Measurements from ENCODE around the gene KAZALD1. TPM values are rescaled to one million over a fixed set of nuclear protein-coding genes. Genes with fewer than 3 reads are reported as not detected.

KAZALD1 gene
- total RNA-seq, 4 donors from 2014 or later, result 4.0 to 13.5 (median 8.4) TPM

GRCh38 chr10:101047961-101048892 is 13.6 kb upstream of the KAZALD1 start:
- 12 to 14% methylated on average over 62 of the region's 62 CpGs for WGBS, 2 donors

GRCh38 chr10:101050208-101051069 is 11.3 kb upstream of the KAZALD1 start:
- WGBS, 2 donors, result 14 to 16% methylated on average over 28 to 42 of the region's 42 CpGs
- DNase-seq (ENCODE audit: low spot score in 2 of 2), result no peak
- peak overlapping the region in 2 of 4 donors; percentile 10 to 20 for H3K4me3 ChIP-seq

More at GRCh38 chr10:101047961-101048892, 13.6 kb upstream of the KAZALD1 start:
- no peaks in the 10 kb centered on the region for H3K36me3 ChIP-seq
- H3K4me1 ChIP-seq, result peaks cover 0 to 23% (median 8%) of the 10 kb centered on the region in 4 donors
- H3K9me3 ChIP-seq, result no peaks in the 10 kb centered on the region
- TF ChIP-seq POLR2A (IDR thresholded peaks at IDR 0.05) (no peak), EP300 (IDR thresholded peaks at IDR 0.05) (no peak), CTCF (IDR thresholded peaks at IDR 0.05) (no peak)
- no peak overlapping the region for H3K27ac ChIP-seq
- peaks cover 0 to 63% of the 10 kb centered on the region in 2 donors for H3K27me3 ChIP-seq
- no peak overlapping the region for H3K4me3 ChIP-seq
- no peak for DNase-seq (ENCODE audit: low spot score in 2 of 2)

GRCh38 chr10:101052285-101052684 is 9.5 kb upstream of the KAZALD1 start:
- DNase-seq (ENCODE audit: low spot score in 2 of 2), result no peak
- TF ChIP-seq EP300 (IDR thresholded peaks at IDR 0.05), result no peak
- TF ChIP-seq POLR2A (IDR thresholded peaks at IDR 0.05), result no peak
- no peak for TF ChIP-seq CTCF (IDR thresholded peaks at IDR 0.05)
- H3K4me1 ChIP-seq, result peaks cover 0 to 19% (median 6%) of the 10 kb centered on the region in 4 donors

More at GRCh38 chr10:101050208-101051069, 11.3 kb upstream of the KAZALD1 start:
- Histone ChIP-seq H3K36me3 (no peaks in the 10 kb centered on the region), H3K4me1 (peaks cover 0 to 19% (median 6%) of the 10 kb centered on the region in 4 donors), H3K9me3 (no peaks in the 10 kb centered on the region), H3K27ac (no peak overlapping the region), H3K27me3 (peaks cover 0 to 63% of the 10 kb centered on the region in 2 donors)
- TF ChIP-seq POLR2A (IDR thresholded peaks at IDR 0.05) (no peak), CTCF (IDR thresholded peaks at IDR 0.05) (peak; percentile 70 to 81 (median 74)), EP300 (IDR thresholded peaks at IDR 0.05) (no peak)

GRCh38 chr10:101053516-101053915 is 8.3 kb upstream of the KAZALD1 start:
- Histone ChIP-seq H3K9me3 (no peaks in the 10 kb centered on the region), H3K4me1 (peaks cover 0 to 11% (median 6%) of the 10 kb centered on the region in 4 donors), H3K27me3 (peaks cover 0 to 42% of the 10 kb centered on the region in 2 donors), H3K27ac (no peak overlapping the region), H3K4me3 (no peak overlapping the region), H3K36me3 (no peaks in the 10 kb centered on the region)
- no peak for TF ChIP-seq EP300 (IDR thresholded peaks at IDR 0.05)
- no peak for DNase-seq (ENCODE audit: low spot score in 2 of 2)

More at GRCh38 chr10:101052285-101052684, 9.5 kb upstream of the KAZALD1 start:
- Histone ChIP-seq H3K9me3 (no peaks in the 10 kb centered on the region), H3K27me3 (peaks cover 0 to 54% of the 10 kb centered on the region in 2 donors), H3K4me3 (no peak overlapping the region), H3K36me3 (no peaks in the 10 kb centered on the region), H3K27ac (no peak overlapping the region)
- 61 to 69% methylated on average over 3 of the region's 3 CpGs for WGBS, 2 donors

- no peak for TF ChIP-seq CTCF (IDR thresholded peaks at IDR 0.05)
- no peak for TF ChIP-seq EP300 (IDR thresholded peaks at IDR 0.05)
- no peak for TF ChIP-seq POLR2A (IDR thresholded peaks at IDR 0.05)
These were observed 7.4 kb upstream of the KAZALD1 start for GRCh38 chr10:101054351-101054750.

More at GRCh38 chr10:101054351-101054750, 7.4 kb upstream of the KAZALD1 start:
- Histone ChIP-seq H3K4me1 (peaks cover 0 to 10% (median 6%) of the 10 kb centered on the region in 4 donors), H3K27ac (no peak overlapping the region), H3K27me3 (peaks cover 0 to 34% of the 10 kb centered on the region in 2 donors), H3K4me3 (no peak overlapping the region), H3K36me3 (no peaks in the 10 kb centered on the region), H3K9me3 (no peaks in the 10 kb centered on the region)
- no peak for DNase-seq (ENCODE audit: low spot score in 2 of 2)
- 77 to 94% methylated on average over 1 of the region's 1 CpG for WGBS, 2 donors
